WTC11 (cell line): ENCODE data around the gene HDLBP. TPM values are rescaled to one million over a fixed set of nuclear protein-coding genes. Genes with fewer than 3 reads are reported as not detected.

Source experiments
- ATAC-seq: fragments of 200-7000 bp; cut with Tn5 transposase; 2 replicates; pipeline ENCODE4 v1.10.0; 2021; ENCODE audit warnings: mild to moderate bottlenecking, moderate library complexity
- CTCF ChIA-PET: fragments of 300-600 bp; sonication (Branson Sonifier 250); formaldehyde crosslinking; loops from one replicate; lab custom pipeline; 2021; ENCODE audit warnings: antibody characterized with exemption; lab: Charles Lee
- POLR2A ChIA-PET: fragments of 350-600 bp; sonication (Branson Sonifier 250); formaldehyde crosslinking; loops from one replicate; lab custom pipeline; 2021; ENCODE audit warnings: antibody characterized with exemption; lab: Charles Lee
- DNase-seq: peaks from one replicate; pipeline ENCODE4 v3.0.0; 2021; ENCODE audit warnings: low spot score
- H3K27ac Mint-ChIP-seq: 2 replicates; pipeline ENCODE4 v1.8.0; 2021; ENCODE audit warnings: mixed read lengths
- H3K27me3 Mint-ChIP-seq: 2 replicates; pipeline ENCODE4 v1.8.0; 2021; ENCODE audit warnings: low read depth, mild to moderate bottlenecking, moderate library complexity, mixed read lengths
- H3K36me3 Mint-ChIP-seq: 2 replicates; pipeline ENCODE4 v1.8.0; 2021; ENCODE audit warnings: mixed read lengths
- H3K4me1 Mint-ChIP-seq: 2 replicates; pipeline ENCODE4 v1.8.0; 2022; ENCODE audit warnings: mixed read lengths
- H3K4me3 Mint-ChIP-seq: 2 replicates; pipeline ENCODE4 v1.8.0; 2021; ENCODE audit warnings: mild to moderate bottlenecking, moderate library complexity, mixed read lengths
- H3K9me3 Mint-ChIP-seq: 2 replicates; pipeline ENCODE4 v1.8.0; 2021; ENCODE audit warnings: mixed read lengths
- ATF1 ChIP-seq: sonication (generic); formaldehyde crosslinking; IDR thresholded peaks from 2 replicates; pipeline ENCODE4 v1.8.1; 2023; ENCODE audit warnings: mild to moderate bottlenecking, moderate library complexity, missing genetic modification reagents
- CREB1 ChIP-seq: sonication (generic); formaldehyde crosslinking; IDR thresholded peaks from 2 replicates; pipeline ENCODE4 v1.8.0; 2023; ENCODE audit warnings: mild to moderate bottlenecking, missing genetic modification reagents
- ELF4 ChIP-seq: sonication (generic); formaldehyde crosslinking; IDR thresholded peaks from 2 replicates; pipeline ENCODE4 v1.8.1; 2022; ENCODE audit warnings: low read depth, mild to moderate bottlenecking, moderate library complexity, missing genetic modification reagents
- MYBL2 ChIP-seq: sonication (generic); formaldehyde crosslinking; IDR thresholded peaks from 2 replicates; pipeline ENCODE4 v1.8.1; 2023; ENCODE audit warnings: mild to moderate bottlenecking, moderate library complexity, missing genetic modification reagents
- NR1H2 ChIP-seq: sonication (generic); formaldehyde crosslinking; IDR thresholded peaks from 2 replicates; pipeline ENCODE4 v1.9.0; 2021; ENCODE audit warnings: mild to moderate bottlenecking, moderate library complexity, missing genetic modification reagents
- PRRX2 ChIP-seq: fragments of 250-450 bp; sonication (Bioruptor Pico); IDR thresholded peaks from 2 replicates; pipeline ENCODE4 v1.8.0; 2021; ENCODE audit warnings: mild to moderate bottlenecking
- SMAD3 ChIP-seq: sonication (generic); formaldehyde crosslinking; IDR thresholded peaks from 2 replicates; pipeline ENCODE4 v1.8.0; 2022; ENCODE audit warnings: missing genetic modification reagents, mild to moderate bottlenecking, borderline replicate concordance
- SMAD4 ChIP-seq: sonication (generic); formaldehyde crosslinking; IDR thresholded peaks from 2 replicates; pipeline ENCODE4 v1.8.0; 2022; ENCODE audit warnings: mild to moderate bottlenecking, missing genetic modification reagents
- SP1 ChIP-seq: sonication (generic); formaldehyde crosslinking; conservative IDR thresholded peaks from 2 replicates; pipeline ENCODE4 v1.8.1; 2022; ENCODE audit warnings: missing genetic modification reagents
- ZNF219 ChIP-seq: sonication (generic); formaldehyde crosslinking; IDR thresholded peaks from 2 replicates; pipeline ENCODE4 v1.8.0; 2023; ENCODE audit warnings: missing genetic modification reagents, mild to moderate bottlenecking, borderline replicate concordance
- ZNF396 ChIP-seq: fragments of 250-450 bp; sonication (Bioruptor Pico); IDR thresholded peaks from 2 replicates; pipeline ENCODE4 v1.8.0; 2021; ENCODE audit warnings: mild to moderate bottlenecking, moderate library complexity, borderline replicate concordance
- total RNA-seq: library from RNA; stranded (reverse); gene quantifications from 3 replicates; pipeline ENCODE4 v1.2.3, GENCODE V29; 2021
- TF ChIP-seq, protein P1 (sequence below): sonication (generic); formaldehyde crosslinking; IDR thresholded peaks from 2 replicates; pipeline ENCODE4 v1.8.0; 2023; ENCODE audit warnings: missing genetic modification reagents
- TF ChIP-seq, protein P2 (sequence below): sonication (generic); formaldehyde crosslinking; IDR thresholded peaks from 2 replicates; pipeline ENCODE4 v1.8.1; 2022; ENCODE audit warnings: low read depth, mild to moderate bottlenecking, moderate library complexity, missing genetic modification reagents, borderline replicate concordance
- TF ChIP-seq, protein P3 (sequence below): sonication (generic); formaldehyde crosslinking; IDR thresholded peaks from 2 replicates; pipeline ENCODE4 v1.8.1; 2023; ENCODE audit warnings: mild to moderate bottlenecking, missing genetic modification reagents, moderate library complexity
- TF ChIP-seq, protein P4 (sequence below): fragments of 250-450 bp; sonication (Bioruptor Pico); IDR thresholded peaks from 2 replicates; pipeline ENCODE4 v1.9.0; 2021; ENCODE audit warnings: mild to moderate bottlenecking
- TF ChIP-seq, protein P5 (sequence below): sonication (generic); formaldehyde crosslinking; IDR thresholded peaks from 2 replicates; pipeline ENCODE4 v1.8.0; 2023; ENCODE audit warnings: mild to moderate bottlenecking, missing genetic modification reagents
- TF ChIP-seq, protein P6 (sequence below): sonication (generic); formaldehyde crosslinking; IDR thresholded peaks from 2 replicates; pipeline ENCODE4 v1.8.0; 2022; ENCODE audit warnings: missing genetic modification reagents
- TF ChIP-seq, protein P7 (sequence below): fragments of 250-450 bp; sonication (Bioruptor Pico); conservative IDR thresholded peaks from 2 replicates; pipeline ENCODE4 v1.9.0; 2021; ENCODE audit warnings: mild to moderate bottlenecking

HDLBP gene
- total RNA-seq, 1 experiment from 2014 or later = 368 TPM

DNA sequence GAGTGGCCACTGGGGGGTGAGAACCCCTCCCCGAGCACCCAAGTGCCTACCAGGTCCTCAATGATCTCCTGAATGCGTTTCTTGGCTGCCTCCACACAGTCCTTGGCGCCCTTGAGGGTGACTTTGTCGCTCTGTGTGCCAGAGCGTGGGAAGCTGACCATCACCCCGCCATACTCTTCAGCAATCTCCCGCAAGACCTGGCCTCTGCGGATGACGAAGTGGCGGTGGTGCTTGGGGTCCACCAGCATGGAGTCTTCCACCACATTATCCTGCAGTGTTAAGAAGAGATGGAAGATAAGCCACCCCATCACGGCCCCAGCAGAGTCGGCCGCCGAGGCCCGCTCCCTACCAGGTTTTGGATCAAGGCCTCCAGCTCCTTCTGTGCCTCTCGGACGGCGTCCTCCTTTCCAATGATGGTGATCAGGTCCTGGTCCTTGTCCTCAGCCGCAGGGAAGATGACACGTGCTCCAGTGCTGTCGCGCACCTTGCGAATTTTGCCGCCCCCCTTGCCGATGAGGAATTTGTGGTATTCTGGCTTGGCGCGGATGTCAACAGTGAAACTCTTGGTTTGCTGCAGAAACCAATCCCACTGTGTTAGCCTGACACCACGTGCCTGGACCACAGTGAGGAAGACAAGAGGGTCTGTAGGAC, 75.8 kb downstream of the HDLBP start (continued):
- no peak for TF ChIP-seq ELF4 (CRISPR knock-in tag)
- no peak for TF ChIP-seq SMAD4
- TF ChIP-seq, protein P1, sequence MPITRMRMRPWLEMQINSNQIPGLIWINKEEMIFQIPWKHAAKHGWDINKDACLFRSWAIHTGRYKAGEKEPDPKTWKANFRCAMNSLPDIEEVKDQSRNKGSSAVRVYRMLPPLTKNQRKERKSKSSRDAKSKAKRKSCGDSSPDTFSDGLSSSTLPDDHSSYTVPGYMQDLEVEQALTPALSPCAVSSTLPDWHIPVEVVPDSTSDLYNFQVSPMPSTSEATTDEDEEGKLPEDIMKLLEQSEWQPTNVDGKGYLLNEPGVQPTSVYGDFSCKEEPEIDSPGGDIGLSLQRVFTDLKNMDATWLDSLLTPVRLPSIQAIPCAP (CRISPR knock-in tag) = no peak
- TF ChIP-seq, protein P2, sequence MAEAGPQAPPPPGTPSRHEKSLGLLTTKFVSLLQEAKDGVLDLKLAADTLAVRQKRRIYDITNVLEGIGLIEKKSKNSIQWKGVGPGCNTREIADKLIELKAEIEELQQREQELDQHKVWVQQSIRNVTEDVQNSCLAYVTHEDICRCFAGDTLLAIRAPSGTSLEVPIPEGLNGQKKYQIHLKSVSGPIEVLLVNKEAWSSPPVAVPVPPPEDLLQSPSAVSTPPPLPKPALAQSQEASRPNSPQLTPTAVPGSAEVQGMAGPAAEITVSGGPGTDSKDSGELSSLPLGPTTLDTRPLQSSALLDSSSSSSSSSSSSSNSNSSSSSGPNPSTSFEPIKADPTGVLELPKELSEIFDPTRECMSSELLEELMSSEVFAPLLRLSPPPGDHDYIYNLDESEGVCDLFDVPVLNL (CRISPR knock-in tag) = no peak
- TF ChIP-seq, protein P3, sequence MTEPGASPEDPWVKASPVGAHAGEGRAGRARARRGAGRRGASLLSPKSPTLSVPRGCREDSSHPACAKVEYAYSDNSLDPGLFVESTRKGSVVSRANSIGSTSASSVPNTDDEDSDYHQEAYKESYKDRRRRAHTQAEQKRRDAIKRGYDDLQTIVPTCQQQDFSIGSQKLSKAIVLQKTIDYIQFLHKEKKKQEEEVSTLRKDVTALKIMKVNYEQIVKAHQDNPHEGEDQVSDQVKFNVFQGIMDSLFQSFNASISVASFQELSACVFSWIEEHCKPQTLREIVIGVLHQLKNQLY = no peak
- TF ChIP-seq, protein P4, sequence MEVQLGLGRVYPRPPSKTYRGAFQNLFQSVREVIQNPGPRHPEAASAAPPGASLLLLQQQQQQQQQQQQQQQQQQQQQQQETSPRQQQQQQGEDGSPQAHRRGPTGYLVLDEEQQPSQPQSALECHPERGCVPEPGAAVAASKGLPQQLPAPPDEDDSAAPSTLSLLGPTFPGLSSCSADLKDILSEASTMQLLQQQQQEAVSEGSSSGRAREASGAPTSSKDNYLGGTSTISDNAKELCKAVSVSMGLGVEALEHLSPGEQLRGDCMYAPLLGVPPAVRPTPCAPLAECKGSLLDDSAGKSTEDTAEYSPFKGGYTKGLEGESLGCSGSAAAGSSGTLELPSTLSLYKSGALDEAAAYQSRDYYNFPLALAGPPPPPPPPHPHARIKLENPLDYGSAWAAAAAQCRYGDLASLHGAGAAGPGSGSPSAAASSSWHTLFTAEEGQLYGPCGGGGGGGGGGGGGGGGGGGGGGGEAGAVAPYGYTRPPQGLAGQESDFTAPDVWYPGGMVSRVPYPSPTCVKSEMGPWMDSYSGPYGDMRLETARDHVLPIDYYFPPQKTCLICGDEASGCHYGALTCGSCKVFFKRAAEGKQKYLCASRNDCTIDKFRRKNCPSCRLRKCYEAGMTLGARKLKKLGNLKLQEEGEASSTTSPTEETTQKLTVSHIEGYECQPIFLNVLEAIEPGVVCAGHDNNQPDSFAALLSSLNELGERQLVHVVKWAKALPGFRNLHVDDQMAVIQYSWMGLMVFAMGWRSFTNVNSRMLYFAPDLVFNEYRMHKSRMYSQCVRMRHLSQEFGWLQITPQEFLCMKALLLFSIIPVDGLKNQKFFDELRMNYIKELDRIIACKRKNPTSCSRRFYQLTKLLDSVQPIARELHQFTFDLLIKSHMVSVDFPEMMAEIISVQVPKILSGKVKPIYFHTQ (CRISPR knock-in tag) = no peak
- TF ChIP-seq ZNF396 = no peak
- TF ChIP-seq ZNF219 (CRISPR knock-in tag) = no peak
- TF ChIP-seq PRRX2 = no peak
- TF ChIP-seq, protein P5, sequence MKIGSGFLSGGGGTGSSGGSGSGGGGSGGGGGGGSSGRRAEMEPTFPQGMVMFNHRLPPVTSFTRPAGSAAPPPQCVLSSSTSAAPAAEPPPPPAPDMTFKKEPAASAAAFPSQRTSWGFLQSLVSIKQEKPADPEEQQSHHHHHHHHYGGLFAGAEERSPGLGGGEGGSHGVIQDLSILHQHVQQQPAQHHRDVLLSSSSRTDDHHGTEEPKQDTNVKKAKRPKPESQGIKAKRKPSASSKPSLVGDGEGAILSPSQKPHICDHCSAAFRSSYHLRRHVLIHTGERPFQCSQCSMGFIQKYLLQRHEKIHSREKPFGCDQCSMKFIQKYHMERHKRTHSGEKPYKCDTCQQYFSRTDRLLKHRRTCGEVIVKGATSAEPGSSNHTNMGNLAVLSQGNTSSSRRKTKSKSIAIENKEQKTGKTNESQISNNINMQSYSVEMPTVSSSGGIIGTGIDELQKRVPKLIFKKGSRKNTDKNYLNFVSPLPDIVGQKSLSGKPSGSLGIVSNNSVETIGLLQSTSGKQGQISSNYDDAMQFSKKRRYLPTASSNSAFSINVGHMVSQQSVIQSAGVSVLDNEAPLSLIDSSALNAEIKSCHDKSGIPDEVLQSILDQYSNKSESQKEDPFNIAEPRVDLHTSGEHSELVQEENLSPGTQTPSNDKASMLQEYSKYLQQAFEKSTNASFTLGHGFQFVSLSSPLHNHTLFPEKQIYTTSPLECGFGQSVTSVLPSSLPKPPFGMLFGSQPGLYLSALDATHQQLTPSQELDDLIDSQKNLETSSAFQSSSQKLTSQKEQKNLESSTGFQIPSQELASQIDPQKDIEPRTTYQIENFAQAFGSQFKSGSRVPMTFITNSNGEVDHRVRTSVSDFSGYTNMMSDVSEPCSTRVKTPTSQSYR (CRISPR knock-in tag) = no peak
- no peak for TF ChIP-seq SP1 (CRISPR knock-in tag)
- no peak for TF ChIP-seq ATF1
- no peak for TF ChIP-seq CREB1 (CRISPR knock-in tag)
- TF ChIP-seq SMAD3 (CRISPR knock-in tag) = no peak

DNA sequence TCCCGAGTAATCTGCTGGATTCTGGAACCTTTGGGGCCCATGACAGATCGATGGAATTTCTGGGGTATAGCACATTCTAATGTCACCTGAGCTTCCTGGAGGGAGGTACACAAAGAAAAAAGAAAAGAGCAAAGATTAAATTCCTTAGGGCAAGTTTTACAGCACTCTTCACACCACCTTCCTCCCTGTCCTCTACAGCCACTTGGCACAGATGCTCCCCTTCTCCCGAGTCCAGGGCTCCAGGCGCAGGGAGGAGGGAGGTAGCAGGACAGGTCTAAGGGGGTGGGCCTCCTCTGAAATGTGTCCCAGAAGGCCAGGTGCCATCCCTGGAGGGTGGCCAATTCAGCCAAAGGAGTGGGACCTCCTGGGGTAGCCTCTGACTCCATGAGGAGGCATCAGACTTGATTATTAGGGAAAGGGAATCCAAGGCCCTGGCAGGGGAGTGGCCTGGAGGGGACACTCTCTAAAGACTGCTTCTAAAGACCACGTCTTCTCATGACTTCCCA, 76.7 kb downstream of the HDLBP start:
- no peaks in the 10 kb centered on the region for H3K27me3 Mint-ChIP-seq
- ChIA-PET POLR2A (no interaction called here), CTCF (no interaction called here)
- DNase-seq (no peak), ATAC-seq (no peak)
- no peaks in the 10 kb centered on the region for H3K9me3 Mint-ChIP-seq
- no peak overlapping the region for H3K27ac Mint-ChIP-seq
- peaks cover 96% of the 10 kb centered on the region for H3K36me3 Mint-ChIP-seq
- no peaks in the 10 kb centered on the region for H3K4me1 Mint-ChIP-seq
- no peak overlapping the region for H3K4me3 Mint-ChIP-seq
- TF ChIP-seq, protein P6, sequence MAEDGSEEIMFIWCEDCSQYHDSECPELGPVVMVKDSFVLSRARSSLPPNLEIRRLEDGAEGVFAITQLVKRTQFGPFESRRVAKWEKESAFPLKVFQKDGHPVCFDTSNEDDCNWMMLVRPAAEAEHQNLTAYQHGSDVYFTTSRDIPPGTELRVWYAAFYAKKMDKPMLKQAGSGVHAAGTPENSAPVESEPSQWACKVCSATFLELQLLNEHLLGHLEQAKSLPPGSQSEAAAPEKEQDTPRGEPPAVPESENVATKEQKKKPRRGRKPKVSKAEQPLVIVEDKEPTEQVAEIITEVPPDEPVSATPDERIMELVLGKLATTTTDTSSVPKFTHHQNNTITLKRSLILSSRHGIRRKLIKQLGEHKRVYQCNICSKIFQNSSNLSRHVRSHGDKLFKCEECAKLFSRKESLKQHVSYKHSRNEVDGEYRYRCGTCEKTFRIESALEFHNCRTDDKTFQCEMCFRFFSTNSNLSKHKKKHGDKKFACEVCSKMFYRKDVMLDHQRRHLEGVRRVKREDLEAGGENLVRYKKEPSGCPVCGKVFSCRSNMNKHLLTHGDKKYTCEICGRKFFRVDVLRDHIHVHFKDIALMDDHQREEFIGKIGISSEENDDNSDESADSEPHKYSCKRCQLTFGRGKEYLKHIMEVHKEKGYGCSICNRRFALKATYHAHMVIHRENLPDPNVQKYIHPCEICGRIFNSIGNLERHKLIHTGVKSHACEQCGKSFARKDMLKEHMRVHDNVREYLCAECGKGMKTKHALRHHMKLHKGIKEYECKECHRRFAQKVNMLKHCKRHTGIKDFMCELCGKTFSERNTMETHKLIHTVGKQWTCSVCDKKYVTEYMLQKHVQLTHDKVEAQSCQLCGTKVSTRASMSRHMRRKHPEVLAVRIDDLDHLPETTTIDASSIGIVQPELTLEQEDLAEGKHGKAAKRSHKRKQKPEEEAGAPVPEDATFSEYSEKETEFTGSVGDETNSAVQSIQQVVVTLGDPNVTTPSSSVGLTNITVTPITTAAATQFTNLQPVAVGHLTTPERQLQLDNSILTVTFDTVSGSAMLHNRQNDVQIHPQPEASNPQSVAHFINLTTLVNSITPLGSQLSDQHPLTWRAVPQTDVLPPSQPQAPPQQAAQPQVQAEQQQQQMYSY = no peak
- TF ChIP-seq MYBL2 (CRISPR knock-in tag) = no peak
- TF ChIP-seq, protein P4 (CRISPR knock-in tag) = no peak
- TF ChIP-seq, protein P7, sequence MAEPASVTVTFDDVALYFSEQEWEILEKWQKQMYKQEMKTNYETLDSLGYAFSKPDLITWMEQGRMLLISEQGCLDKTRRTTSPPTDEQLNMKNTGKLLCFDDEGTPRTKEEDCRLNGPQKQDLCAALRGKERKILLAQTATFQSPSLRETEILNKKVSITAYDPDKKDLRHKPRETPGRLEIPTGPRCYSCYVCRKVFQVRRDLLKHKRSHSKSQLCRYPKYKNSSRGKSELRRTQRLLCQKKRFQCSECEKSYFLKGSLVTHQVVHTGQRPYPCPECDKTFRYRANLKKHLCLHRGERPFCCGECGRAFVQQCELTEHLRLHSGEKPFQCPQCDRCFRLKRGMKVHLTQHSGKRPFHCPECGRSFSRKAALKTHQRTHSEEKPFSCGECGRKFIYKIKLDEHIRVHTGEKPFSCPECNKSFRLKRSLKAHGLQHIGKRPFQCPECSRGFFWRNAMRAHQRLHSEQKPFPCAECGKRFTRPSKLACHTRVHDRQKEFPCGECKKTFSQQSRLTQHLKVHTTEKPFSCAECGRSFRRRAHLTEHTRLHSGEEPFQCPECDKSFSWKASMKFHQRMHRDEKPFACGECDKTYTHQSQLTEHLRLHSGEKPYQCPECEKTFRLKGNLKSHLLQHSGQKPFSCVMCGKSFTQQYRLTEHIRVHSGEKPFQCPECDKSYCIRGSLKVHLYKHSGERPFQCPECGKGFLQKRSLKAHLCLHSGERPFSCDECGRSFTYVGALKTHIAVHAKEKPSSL (CRISPR knock-in tag) = no peak
- no peak for TF ChIP-seq NR1H2
- no peak for TF ChIP-seq CREB1 (CRISPR knock-in tag)
- TF ChIP-seq ZNF219 (CRISPR knock-in tag) = no peak
